HG02642 (cell line): Measurements from ENCODE around the gene ATAD3B.
"Not testable (repeated sequence)": the region's sequence is repeated elsewhere in the genome, so short reads cannot be mapped to it uniquely, and the experiment has no call there.

Source experiments
- ATAC-seq: cut with Tn5 transposase; IDR thresholded peaks from one replicate; pipeline ENCODE4 v1.9.1; 2021; ENCODE audit warnings: mild to moderate bottlenecking; ENCODE audit not compliant: unreplicated experiment, poor library complexity

The ATAD3B gene

DNA sequence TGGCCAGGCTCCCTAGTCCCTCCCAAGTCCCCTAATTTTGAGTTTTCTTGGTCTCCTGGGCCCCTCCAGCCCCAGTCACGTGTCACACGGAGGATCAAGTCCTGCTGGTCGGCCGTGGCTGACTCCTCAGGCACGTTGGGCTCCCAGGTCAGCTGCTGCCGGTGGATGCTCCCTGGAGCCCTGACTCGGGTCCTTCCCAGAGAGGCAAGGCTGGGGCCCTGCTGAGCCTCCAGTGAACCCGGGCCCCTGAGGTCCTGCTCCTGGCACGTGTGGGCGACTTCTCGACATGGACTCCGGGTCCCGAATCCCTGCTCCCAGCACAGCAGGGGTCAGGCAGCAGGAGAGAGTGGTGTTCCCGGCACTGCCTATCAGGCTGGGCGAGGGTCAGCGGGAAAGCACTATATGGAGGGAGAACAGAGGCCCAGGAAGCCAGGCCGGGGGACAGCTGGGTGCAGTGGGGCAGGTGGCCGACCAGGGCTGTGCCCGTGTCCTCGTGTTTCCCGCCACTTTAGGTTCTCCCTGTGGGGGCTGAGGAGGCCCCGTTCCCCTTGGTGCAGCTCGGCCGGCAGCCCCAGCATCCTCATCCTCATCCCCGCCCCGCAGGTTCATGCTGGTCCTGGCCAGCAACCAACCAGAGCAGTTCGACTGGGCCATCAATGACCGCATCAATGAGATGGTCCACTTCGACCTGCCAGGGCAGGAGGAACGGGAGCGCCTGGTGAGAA, 55.7 kb downstream of the ATAD3B start:
- ATAC-seq, result no peak

DNA sequence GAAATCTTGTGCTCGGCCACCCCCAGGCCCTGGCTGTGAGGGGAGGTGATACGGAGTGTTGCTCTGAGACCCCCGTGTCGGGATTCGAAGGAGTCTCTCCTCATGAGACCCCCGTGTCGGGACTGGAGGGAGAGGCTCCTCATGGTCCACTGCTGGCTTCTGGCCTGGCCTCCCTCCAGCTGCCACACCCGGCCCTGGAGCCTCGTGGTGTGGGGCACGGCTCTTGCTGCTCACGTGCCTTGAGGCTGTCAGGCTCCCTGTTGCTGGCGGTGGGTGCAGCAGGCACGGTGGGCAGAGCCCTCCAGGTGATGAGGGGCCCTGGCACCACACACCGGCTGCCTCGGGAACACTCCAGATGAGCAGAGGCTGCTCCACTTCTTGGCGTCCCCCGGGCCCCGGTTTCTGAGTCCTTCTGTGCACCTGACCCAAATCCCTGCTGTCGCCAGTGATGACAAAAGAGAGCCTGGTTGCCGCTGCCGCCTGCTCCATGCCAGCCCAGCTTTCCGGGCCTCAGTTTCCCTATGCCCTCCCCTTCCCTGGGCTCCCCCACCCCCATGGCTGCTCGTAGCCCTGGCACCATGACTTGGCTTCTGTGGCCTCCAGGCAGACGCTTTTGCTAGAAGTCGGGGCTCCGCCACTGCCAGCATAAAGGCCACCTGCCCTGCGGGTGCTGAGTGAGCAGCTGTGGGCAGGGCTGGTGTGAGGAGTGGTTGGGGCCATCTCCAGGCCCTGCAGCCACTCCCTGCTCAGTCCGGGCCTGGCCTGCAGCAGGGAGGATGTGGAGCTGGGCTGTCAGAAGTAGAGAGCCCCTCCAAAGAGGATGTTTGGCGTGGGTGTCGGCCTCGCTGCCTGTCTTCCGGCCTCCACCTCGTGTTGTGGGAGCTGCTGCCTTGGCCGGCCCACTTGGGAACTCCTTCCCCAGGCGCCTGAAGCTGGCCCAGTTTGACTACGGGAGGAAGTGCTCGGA, 57.0 kb downstream of the ATAD3B start:
- no peak for ATAC-seq

DNA sequence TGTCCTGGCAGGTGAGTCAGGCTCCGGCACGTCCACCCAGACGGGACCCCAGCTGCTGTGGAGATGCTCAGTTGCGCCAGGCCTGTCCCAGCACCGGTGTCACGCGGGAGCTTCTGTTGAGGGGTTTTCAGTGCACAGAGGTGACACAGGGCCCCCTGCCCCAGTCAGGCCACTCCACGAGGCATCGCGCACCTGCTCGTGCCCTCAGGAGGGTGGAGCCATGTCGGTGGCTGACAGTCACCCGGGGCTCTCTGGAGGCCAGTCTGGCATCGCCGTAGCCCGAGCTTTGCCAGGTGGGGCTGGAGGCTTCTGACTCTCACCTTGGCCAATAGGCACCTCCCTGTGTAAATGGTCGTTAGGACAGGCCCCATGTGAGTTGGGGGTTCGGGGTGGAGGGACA, 57.8 kb downstream of the ATAD3B start:
- no peak for ATAC-seq

DNA sequence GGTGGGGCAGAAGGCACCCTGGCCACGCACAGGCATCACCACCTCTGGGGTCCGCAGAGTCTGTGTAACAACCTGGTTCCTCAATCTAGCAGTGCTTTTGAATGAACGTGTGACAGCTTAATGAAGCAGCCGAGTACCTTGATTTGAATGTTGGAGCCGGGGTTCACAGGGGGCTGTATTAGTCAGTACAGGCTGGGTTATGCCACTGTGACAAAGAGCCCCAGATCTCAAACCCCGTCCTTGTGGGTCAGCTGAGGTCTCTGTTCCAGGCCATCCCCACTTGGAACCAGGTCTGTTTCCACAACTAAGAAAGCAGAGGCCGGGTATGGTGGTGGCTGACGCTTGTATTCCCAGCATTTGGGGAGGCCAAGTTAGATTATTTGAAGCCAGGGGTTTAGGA, 58.4 kb downstream of the ATAD3B start:
- ATAC-seq, result no peak

DNA sequence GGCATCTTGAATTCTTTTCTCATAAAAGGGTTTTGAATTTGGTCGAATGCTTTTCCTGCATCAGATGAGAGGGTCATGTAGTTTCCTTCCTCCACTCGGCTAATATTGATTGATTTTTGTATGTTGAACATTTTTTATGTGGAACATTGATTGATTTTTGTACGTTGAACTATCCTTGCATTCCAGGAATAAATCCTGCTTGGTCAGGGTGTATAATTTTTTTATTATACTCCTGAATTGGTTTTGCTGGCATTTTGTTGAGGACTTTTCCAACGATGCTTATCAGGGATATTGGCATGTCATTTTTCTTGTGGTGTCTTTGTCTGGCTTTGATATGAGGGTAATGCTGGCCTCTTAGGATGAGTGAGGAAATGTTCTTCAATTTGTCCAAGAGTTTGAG, 60.4 kb downstream of the ATAD3B start:
- no peak for ATAC-seq

DNA sequence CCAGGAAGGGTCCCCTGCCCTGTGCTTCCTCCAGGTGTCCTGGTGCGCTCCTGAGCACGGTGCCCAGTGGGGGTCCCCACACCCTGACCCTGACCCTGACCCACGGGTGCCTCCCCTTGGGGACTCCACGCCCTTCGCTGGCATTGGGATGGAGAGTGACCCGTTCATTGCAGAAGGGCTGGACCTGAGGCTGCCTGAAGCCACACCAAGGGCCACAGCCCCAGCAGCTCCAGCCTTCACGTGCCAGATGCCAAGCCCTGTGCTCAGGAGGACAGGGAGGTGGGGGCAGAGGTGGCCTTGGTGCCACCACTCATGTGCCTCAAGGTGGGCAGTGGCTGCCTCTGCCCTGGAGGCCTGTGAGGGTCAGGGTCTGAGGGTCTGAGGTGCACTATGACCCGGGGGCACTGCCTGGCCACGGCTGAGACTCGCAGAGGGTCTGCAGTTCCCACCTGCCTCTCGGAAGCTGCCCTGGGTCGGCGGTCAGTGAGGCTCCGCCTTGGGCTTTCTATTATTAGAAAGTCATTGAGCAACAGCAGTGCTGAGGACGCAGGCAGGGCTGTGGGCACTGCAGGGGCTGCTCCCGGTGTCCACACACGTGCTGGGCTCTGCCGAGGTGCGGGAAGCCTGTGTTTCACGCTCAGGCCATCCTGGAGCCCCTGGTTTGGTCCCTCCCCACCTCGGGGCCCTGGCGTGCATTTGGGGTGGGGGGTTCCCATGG, 61.8 kb downstream of the ATAD3B start:
- not testable (repeated sequence) for ATAC-seq

DNA sequence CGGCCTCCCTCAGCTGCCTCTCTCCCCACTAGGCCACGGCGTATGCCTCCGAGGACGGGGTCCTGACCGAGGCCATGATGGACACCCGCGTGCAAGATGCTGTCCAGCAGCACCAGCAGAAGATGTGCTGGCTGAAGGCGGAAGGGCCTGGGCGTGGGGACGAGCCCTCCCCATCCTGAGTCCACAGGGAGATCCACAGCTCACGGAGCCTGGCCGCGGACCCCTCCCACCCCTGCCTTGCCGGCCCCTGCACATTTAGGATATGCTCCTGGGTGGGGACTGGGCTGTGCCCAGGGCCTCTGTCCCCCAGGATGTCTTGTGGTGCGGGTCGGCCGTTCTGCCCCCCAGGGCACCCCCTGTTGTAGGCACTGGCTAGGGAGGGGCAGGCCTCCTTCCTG, 62.3 kb downstream of the ATAD3B start:
- not testable (repeated sequence) for ATAC-seq

DNA sequence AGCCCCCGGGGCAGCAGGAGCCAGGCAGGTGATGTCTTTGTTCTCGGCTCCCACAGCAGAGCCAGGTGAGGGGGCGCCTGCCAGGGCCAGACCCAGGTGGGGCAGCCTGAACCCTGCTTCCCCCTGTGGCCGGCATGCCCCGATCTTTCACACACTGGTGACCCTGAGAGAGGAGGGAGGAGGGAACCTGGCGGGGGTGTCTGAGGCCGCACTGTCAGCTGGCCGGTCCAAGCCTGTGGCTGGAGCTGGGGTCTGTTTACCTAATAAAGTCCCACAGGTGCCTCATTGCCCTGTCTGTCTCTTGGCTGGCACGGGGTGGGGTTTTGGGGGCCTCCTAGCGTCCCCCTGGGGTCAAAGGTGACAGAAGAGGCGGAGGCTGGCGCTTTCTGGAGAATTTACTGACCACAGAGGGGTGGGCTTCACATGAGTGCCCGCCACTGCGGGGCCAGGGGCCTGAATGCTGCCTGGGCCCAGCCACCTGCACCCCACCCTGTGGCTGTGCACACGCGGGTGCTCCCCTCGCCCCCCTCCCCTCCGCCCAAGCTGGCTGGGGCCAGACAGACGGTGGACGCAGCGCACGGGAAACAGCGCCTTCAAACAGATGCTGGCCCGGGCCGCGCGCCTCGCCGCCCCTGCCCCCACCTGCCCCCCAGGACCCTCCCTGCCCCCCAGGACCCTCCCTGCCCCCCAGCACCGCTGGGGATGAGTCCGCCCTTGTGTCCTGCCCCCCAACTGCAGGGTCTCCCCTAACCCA, 63.0 kb downstream of the ATAD3B start:
- ATAC-seq, result no peak

DNA sequence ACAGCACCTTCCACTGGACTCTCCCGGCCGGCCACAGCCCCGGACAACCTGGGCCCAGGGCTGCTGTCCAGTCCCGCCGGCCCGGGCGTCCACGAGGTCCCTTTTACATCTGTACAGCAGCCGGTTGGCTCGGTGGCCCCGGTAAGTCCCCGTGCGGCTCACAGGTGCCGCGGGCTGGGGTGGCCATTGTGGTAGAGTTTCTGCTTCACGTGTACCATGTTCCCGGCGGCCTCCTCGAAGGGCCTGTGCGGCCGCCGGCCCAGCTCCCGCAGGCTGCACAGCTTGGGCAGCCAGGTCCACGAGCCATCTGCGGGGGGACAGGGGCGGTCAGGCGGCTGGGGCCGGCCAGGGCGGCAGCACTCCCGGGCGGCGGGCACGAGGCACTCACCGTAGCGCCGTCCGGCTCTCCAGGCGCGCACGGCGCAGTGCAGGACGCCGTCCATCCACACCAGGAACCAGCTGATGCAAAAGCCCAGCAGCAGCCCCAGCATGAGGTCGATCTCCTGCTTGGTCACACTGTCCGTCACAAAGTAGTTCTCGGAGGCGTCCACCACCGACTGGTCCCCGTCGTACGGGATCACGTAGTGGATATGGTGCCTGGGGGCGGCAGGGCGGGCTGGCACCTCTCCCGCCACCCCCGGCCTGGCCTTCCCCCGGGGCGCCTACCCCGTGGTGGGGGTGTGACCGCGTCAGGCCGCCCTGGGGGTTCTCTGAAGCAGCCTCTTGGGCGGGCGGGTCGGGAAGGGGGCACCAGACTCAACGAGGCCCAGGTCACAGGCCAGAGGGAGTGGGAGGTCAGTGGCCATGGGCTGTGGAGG, 63.8 kb downstream of the ATAD3B start:
- no peak for ATAC-seq

DNA sequence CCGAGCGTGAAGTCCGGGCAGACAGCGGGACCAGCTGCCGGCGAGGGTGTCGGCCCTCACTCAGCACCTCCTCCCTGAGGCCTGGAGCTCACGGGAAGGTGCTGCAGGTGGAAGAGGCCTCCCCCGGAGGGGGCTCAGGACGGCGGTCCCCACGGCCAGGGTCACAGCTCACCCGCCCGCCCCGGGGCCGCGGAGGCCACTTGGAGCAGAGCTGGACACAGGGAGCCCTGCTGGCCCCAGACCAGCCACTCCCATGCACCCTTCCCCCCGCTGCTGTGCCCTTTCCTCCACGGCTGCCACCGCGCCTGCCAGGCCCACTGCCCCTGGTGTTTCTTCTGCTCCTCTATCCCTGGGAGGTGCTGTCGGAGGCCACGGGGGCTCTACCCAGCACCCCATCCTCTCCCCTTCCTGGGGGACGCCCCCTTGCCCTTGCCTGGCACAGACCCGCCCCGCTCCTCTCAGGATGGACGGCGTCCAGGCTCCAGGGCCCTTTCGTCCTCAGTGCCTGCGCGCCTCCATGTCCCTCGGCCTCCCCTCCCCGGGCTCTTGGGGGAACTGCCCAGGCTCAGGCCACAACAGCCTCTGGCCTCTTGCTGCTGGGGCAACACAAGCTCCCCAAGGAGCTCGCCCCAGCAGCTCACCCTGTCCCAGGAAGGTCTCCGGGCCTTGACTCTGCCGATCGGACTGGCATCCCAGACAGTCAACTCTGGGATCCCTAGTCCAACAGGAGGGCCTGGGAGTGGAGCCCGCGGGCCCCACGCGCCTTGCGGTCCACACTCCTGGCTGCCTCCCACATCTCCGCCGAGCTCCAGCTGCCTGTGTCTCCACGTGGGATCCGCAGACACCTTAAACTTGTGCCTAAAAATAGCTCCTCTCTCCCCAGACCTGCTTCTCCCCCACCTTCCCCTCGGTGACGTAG, 64.7 kb downstream of the ATAD3B start:
- ATAC-seq, result no peak

DNA sequence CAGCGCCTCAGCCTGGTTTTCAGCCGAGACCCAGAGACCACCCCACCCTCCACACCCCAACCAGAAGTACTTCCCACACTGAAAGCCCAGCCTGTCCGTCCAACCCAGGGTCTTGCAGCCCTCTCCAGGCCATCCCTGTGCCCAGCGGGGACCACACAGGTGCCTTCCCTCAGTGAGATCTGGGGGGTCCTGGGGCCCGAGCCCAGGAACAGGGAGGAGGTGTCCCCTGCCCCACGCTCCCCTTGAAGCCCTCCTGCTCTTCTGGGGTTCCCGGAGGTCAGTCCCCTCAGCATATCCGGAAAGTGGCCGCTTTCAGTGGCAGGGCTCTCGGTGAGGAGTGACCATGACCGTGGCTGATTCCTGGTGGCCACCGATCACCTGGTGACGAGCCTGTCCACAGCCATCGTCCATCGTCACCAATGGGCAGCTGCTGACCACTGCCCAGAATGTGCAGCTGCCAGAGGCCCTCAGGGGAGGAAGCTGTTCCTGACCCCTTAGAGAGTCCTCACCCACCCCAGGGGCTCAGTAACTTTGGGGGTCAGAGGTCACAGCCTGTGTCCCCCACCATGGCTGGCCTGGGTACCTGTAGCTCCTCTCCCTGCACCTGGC, 65.5 kb downstream of the ATAD3B start:
- no peak for ATAC-seq

DNA sequence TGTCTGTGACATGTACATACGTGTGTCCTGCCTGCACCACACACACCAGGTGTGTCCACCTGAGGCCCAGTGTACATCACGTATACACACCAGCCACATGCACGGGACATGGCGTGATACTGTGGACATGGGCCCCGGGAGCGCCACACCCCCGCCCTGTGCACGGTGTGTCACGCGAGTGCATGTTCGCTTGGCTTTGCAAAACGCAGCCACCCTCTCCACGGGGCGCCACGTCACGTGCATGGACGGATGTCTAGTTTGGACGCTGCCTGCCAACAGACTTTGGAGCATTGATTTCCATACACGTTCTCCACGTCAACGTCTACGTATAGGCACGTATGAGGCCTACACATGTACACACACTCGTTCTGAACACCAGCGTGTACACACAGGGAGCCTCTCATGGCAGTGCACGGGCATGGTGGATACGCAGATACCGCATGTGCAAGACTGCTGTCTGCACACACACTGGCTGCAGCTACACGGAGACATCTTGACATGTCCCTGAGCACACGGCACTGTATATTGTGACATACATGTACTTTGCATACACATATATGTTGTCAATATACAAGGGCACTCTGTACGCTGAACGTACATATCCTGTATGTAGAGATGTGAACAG, 66.2 kb downstream of the ATAD3B start:
- ATAC-seq, result no peak

DNA sequence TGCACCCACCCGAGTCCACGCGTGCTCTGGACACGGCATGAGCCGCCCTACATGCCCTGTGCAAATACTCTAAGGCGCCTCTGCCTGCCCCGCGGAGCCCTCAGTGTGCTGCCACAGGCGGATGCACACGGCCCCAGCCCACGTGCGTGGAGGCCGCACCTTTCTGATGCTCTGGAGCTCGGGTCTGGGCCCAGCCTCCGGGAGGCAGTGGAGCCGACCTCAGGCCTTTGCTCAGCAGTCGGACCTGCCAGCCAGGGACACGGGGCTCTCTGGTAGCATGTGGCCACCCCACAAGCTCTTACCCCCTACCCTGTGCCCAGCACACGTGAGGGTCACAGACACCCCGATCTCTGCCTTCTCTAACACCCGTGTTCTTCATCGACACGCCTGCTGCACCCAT, 66.8 kb downstream of the ATAD3B start:
- ATAC-seq, result no peak

DNA sequence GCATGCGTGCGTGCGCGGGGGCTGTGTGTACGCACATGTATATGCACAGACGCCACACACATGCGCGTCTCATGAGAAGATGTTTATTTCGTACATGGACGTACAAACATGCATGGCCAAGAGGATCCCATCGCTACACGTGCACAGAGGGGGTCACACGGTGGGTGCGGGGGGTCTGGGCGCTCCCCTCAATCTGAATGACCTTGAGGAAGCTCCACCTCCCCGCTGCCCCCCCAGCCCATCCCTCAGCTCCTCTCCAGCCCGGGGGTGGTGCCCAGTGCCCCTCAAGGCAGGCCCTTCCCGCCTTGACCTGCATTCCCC, 67.4 kb downstream of the ATAD3B start:
- ATAC-seq, result no peak

DNA sequence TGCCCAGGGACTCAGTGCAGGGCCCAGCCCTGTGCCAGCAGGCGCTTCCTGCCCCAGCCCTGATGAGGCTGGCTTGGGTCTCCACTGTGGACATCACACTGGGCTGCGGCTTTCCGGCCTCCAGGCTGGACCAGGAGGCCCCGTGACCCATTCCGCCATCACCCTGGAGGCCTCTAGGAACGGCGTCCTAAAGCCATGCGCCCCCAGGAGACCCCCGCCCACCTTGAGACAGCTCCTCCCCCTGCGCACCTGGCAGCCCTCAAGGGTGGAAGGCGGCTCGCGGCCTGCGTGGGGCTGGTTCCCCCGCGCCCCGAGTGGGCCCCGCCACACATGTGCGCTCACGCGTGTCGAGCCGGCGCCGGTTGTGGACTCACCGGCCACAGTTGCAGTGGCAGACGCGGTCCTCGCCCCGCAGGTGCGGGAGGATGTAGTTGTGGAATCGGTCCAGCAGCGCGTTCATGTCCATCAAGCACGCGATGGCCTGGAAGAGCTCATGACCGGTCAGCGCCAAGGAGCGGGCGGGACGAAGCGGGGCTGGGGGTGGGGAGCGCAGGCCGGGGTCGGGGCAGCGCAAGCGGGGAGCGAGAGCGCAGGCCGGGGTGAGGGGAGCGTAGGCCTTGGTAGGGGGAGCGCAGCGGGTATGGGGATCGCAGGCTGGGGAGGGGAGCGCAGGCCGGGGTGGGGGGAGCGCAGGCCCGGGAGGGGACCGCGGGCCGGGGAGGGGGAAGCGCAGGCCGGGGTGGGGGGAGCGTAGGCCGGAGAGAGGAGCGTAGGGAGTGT, 67.9 kb downstream of the ATAD3B start:
- ATAC-seq, result no peak

DNA sequence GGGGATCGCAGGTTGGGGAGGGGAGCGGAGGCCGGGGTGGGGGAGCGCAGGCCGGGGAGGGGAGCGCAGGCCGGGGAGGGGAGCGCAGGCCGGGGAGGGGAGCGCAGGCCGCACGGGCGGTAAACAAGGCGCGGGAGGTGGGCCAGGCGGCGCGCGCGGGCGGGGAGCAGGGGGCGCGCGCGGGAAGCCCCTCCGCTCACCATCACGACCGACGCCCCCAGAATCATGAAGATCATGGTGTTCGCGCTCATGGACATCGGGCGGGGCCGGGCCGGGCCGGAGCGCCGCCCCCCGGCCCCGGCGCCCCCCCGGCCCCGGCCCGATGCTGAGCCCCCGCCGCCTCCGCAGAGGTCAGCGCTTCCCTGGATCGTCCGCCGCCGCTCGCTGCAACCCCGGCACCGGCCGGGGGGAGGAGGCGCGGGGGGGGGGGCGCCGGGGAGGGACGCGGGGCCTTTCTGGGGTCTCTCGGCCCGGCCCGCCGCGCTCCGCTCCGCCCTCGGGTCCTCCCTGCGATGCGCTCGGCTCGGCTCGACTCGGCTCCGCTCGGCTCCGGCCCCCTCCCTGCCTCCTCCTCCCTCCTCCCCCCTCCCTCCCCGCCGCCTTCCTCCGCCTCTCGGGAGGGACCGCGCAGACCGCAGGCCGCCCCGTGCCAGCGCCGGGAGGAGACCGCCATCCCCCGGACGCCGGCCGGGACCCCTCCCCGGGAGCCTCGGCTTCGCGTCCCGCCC, 68.7 kb downstream of the ATAD3B start, which contains the start of gene TMEM240:
Gene TMEM240, minus strand, starts transcription at position 535 of the 728 bp plus-strand sequence. Its CDS starts 278 bp downstream, at position 257.
- ATAC-seq, result no peak
